Mucosa of descending colon (tissue), 3 donors: ENCODE data around the gene IL15RA. TPM values are rescaled to one million over a fixed set of nuclear protein-coding genes. Genes with fewer than 3 reads are reported as not detected.

Experiments used
- ATAC-seq: fragments of 200-7000 bp; cut with Tn5 transposase; one replicate; pipeline ENCODE4 v1.9.1; 2020; ENCODE audit warnings: mild to moderate bottlenecking, moderate library complexity
- DNase-seq, 3 donors: peaks; one replicate each; pipeline ENCODE4 v3.0.0-alpha.2; 2020
- H3K36me3 ChIP-seq: fragments of 200-600 bp; one replicate; pipeline ENCODE4 v1.8.0; 2021; ENCODE audit warnings: low read depth, mild to moderate bottlenecking
- H3K4me1 ChIP-seq: fragments of 200-600 bp; one replicate; pipeline ENCODE4 v1.8.0; 2021; ENCODE audit warnings: low read depth, mild to moderate bottlenecking
- H3K4me3 ChIP-seq: fragments of 200-600 bp; one replicate; pipeline ENCODE4 v1.8.0; 2021; ENCODE audit warnings: mild to moderate bottlenecking
- H3K9me3 ChIP-seq: fragments of 200-600 bp; one replicate; pipeline ENCODE4 v1.8.0; 2021; ENCODE audit warnings: mild to moderate bottlenecking
- intact Hi-C, 2 donors: fragments of 100-400 bp; cut with DNase I in 1 of 2; cut with micrococcal nuclease in 1 of 2; formaldehyde crosslinking; loops; one replicate each; pipeline versions ENCODE4 v1.11.0 to v1.11.1; 2022; cut with DNase I, micrococcal nuclease
- total RNA-seq, 3 donors: library from RNA; stranded (reverse); fragmentation: NEBNext Ultra II Directional in 2 of 3; extraction: Animal tissue kit (Norgen Biotek cat#: 25700) in 2 of 3; gene quantifications; one replicate each; pipeline versions ENCODE4 v1.2.1 to v1.2.4, GENCODE V29; 2021 to 2023
- TF ChIP-seq, protein P1 (sequence below): fragments of 200-600 bp; IDR thresholded peaks from one replicate; pipeline ENCODE4 v1.8.0; 2022; ENCODE audit warnings: antibody characterized with exemption, mild to moderate bottlenecking
- donor health status: DM: no; HTN: no; CAD: no; lungs with moderate emphysema.
- donor health status: DM: no; HTN: no; CAD: no.
- donor health status: DM: no; HTN: yes; CAD: no.

The IL15RA gene
- total RNA-seq, 3 donors from 2014 or later, result 19.4 to 26.6 (median 20.6) TPM

DNA sequence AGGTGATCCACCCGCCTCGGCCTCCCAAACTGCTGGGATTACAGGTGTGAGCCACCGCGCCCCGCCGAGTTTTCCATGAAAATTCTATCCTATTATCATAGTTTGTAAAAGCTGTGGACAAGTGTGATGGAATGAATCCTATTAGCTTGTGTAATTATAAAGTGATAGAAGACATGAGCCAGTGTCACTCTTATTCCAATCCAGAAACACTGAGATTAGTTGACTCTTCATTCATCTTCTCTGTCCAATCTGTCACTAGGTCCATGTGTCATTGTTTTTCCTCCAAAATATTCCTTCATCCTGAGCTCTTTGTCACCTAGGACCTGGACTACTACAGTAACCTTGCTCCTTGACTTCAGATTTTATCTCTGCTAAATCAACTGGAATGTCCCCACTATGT, 73.8 kb downstream of the IL15RA start:
- Histone ChIP-seq H3K4me3 (no peak overlapping the region), H3K9me3 (no peaks in the 10 kb centered on the region), H3K36me3 (peaks cover 1% of the 10 kb centered on the region), H3K4me1 (no peaks in the 10 kb centered on the region)
- intact Hi-C loops, result no loop called here
- no peak for DNase-seq
- TF ChIP-seq, protein P1, sequence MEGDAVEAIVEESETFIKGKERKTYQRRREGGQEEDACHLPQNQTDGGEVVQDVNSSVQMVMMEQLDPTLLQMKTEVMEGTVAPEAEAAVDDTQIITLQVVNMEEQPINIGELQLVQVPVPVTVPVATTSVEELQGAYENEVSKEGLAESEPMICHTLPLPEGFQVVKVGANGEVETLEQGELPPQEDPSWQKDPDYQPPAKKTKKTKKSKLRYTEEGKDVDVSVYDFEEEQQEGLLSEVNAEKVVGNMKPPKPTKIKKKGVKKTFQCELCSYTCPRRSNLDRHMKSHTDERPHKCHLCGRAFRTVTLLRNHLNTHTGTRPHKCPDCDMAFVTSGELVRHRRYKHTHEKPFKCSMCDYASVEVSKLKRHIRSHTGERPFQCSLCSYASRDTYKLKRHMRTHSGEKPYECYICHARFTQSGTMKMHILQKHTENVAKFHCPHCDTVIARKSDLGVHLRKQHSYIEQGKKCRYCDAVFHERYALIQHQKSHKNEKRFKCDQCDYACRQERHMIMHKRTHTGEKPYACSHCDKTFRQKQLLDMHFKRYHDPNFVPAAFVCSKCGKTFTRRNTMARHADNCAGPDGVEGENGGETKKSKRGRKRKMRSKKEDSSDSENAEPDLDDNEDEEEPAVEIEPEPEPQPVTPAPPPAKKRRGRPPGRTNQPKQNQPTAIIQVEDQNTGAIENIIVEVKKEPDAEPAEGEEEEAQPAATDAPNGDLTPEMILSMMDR, result no peak
- ATAC-seq, result no peak

DNA sequence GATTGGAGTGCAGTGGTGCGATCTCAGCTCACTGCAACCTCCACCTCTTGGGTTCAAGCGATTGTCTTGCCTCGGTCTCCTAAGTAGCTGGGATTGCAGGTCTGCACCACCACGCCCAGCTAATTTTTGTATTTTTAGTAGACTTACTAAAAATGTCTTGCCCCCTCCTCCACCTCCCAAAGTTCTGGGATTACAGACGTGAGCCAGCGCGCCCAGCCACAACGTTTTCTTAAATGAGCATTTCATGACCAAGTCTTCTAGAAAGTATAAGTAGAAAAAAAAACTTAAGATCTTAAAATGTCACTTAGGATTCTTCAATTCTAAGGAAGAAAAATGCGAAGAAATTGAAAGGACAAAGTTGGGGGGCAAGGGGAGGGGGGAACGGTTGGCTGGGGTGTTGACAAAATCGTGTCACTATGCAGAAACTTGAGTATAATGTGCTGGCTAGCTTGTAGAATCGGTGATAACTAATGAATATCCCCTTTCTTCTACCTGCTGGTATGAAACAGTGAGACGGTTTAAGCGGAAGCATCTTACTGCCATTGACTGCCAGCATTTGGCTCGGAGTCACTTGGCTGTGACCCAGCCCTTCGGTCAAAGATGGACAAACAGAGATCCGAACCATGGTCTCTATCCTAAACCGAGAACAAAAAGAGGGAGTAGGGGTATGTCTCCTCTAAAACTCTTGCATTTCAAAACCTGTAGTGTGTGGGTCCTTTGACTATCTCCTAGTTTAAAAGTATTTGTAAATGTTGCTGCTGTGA, 74.7 kb downstream of the IL15RA start:
- Histone ChIP-seq H3K36me3 (no peaks in the 10 kb centered on the region), H3K9me3 (no peaks in the 10 kb centered on the region), H3K4me3 (no peak overlapping the region), H3K4me1 (no peaks in the 10 kb centered on the region)
- intact Hi-C loops, result no loop called here
- DNase-seq, result no peak
- no peak for ATAC-seq
- TF ChIP-seq, protein P1, result no peak

Other genes starting within 250 kb of the IL15RA start
- gene GDI2, start 164.1 kb downstream of the IL15RA start, total RNA-seq, result 100 to 1,000 TPM; 185 to 239 (median 211) TPM
- 1 to 10 TPM; 4.7 to 9.8 (median 7.4) TPM for gene ANKRD16, start 87.7 kb downstream of the IL15RA start, total RNA-seq
- 100 to 1,000 TPM in 2 of 3 donors, 10 to 100 TPM in 1; 74.1 to 109 (median 100) TPM for gene FBH1, start 87.3 kb downstream of the IL15RA start, total RNA-seq
- 1 to 10 TPM; 1.2 to 3.7 (median 2.1) TPM for gene IL2RA, start 84.8 kb upstream of the IL15RA start, total RNA-seq
- gene RBM17, start 111.5 kb upstream of the IL15RA start, total RNA-seq, result 100 to 1,000 TPM in 1 of 3 donors, 10 to 100 TPM in 2; 87.4 to 100 (median 90.8) TPM
- 10 to 100 TPM; 19.3 to 39.0 (median 21.7) TPM for gene PFKFB3, start 225.4 kb upstream of the IL15RA start, total RNA-seq